GM21360 (cell line): ENCODE results near the gene WEE2.

Experiments used
- ATAC-seq: cut with Tn5 transposase; IDR thresholded peaks from one replicate; pipeline ENCODE4 v1.9.1; 2021; ENCODE audit warnings: mild to moderate bottlenecking, moderate library complexity; ENCODE audit not compliant: unreplicated experiment

WEE2 gene

GRCh38 chr7:141708351-141708750 lies at the start of gene WEE2:
Gene WEE2, plus strand, starts transcription at chr7:141708353. Its CDS starts 406 bp downstream, at chr7:141708759.
- ATAC-seq = no peak

GRCh38 chr7:141659501-141659900 lies 48.7 kb upstream of the WEE2 start:
- ATAC-seq = no peak

- no peak for ATAC-seq
These were observed 47.9 kb upstream of the WEE2 start for GRCh38 chr7:141660259-141660658.

- ATAC-seq = no peak
These were observed 44.9 kb upstream of the WEE2 start for GRCh38 chr7:141663081-141663849.

- ATAC-seq = no peak
These were observed 43.7 kb upstream of the WEE2 start for GRCh38 chr7:141664450-141664849.

- no peak for ATAC-seq
These were observed 42.7 kb upstream of the WEE2 start for GRCh38 chr7:141665208-141666035.

GRCh38 chr7:141666071-141666470 lies 42.1 kb upstream of the WEE2 start:
- no peak for ATAC-seq

GRCh38 chr7:141668853-141669252 lies 39.3 kb upstream of the WEE2 start:
- ATAC-seq = no peak

- ATAC-seq = no peak
These were observed 36.3 kb upstream of the WEE2 start for GRCh38 chr7:141671705-141672496.

GRCh38 chr7:141673346-141673745 lies 34.8 kb upstream of the WEE2 start:
- no peak for ATAC-seq

- ATAC-seq = no peak
These were observed 33.9 kb upstream of the WEE2 start for GRCh38 chr7:141674171-141674671.

GRCh38 chr7:141674702-141675101 lies 33.5 kb upstream of the WEE2 start:
- ATAC-seq = no peak

- ATAC-seq = no peak
These were observed 32.5 kb upstream of the WEE2 start for GRCh38 chr7:141675436-141676215.

- ATAC-seq = no peak
These were observed 31.5 kb upstream of the WEE2 start for GRCh38 chr7:141676618-141677017.

- no peak for ATAC-seq
These were observed 29.1 kb upstream of the WEE2 start for GRCh38 chr7:141679014-141679413.

- ATAC-seq = no peak
These were observed 22.7 kb upstream of the WEE2 start for GRCh38 chr7:141685285-141686023.

GRCh38 chr7:141686074-141686473 lies 22.1 kb upstream of the WEE2 start:
- ATAC-seq = no peak

GRCh38 chr7:141686670-141687069 lies 21.5 kb upstream of the WEE2 start:
- ATAC-seq = no peak

- no peak for ATAC-seq
These were observed 20.1 kb upstream of the WEE2 start for GRCh38 chr7:141688043-141688442.
